H7 (cell line): ENCODE results near the gene F2RL3. TPM values are rescaled to one million over a fixed set of nuclear protein-coding genes. Genes with fewer than 3 reads are reported as not detected.

Source experiments
- DNase-seq: peaks from one replicate; pipeline ENCODE4 v3.0.0; 2012
- H3K27me3 ChIP-seq: 2 replicates; pipeline ENCODE4 v1.6.0; 2011; ENCODE audit warnings: mild to moderate bottlenecking, low read length; ENCODE audit not compliant: control insufficient read depth, insufficient read depth
- H3K36me3 ChIP-seq: replicated peaks from 2 replicates; pipeline ENCODE4 v1.5.1; 2011; ENCODE audit warnings: low read length; ENCODE audit not compliant: control insufficient read depth, insufficient read depth
- H3K4me3 ChIP-seq: 2 replicates; pipeline ENCODE4 v1.5.1; 2011; ENCODE audit warnings: low read depth, mild to moderate bottlenecking, control low read depth, low read length, moderate library complexity; ENCODE audit not compliant: insufficient read depth
- total RNA-seq: library from RNA; depleted of rRNA; stranded (reverse); fragments of >200 nt; shearing (Covaris generic); gene quantifications from 2 replicates; pipeline ENCODE4 v1.2.3, GENCODE V29; 2014

F2RL3 gene
- total RNA-seq, 1 experiment from 2014 or later = not detected

DNA sequence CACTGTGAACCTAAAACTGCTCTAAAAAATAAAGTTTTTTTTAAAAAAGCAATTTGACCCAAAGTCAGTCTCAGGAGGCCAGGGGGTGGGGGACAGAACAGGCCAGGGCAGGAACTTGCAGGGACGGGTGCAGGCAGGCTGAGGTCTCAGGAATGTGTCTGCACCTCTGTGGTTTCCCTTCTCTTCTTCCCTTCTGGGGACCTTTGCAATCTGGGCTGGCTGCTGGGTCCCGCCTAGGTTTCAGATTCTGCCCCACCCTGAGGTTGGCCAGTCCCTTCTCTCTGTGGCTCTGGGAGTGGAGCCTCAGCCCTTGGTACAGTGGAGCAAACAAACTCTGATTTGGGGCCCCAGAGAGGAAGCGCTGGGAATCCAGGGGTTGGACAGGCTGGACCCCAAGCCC, 5.3 kb upstream of the F2RL3 start:
- H3K36me3 ChIP-seq = peaks cover 6% of the 10 kb centered on the region
- H3K4me3 ChIP-seq = no peak overlapping the region
- H3K27me3 ChIP-seq = no peaks in the 10 kb centered on the region
- no peak for DNase-seq

DNA sequence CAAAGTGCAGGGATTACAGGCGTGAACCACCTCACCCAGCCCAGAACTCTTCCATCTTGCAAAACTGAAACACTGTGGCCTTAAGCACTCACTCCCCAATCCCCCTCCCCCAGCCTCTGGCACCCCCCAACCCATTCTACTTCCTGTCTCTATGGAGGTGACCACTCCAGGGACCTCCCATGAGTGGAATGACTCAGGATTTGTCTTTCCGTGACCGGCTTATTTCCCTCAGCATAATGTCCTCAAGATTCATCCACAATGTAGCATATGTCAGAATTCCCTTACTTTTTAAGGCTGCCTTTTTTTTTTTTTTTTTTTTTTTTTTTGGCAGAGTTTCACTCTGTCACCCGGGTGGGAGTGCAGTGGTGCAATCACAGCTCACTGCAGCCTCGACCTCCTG, 3.6 kb upstream of the F2RL3 start:
- no peaks in the 10 kb centered on the region for H3K27me3 ChIP-seq
- H3K36me3 ChIP-seq = no peaks in the 10 kb centered on the region
- no peak overlapping the region for H3K4me3 ChIP-seq
- DNase-seq = no peak

DNA sequence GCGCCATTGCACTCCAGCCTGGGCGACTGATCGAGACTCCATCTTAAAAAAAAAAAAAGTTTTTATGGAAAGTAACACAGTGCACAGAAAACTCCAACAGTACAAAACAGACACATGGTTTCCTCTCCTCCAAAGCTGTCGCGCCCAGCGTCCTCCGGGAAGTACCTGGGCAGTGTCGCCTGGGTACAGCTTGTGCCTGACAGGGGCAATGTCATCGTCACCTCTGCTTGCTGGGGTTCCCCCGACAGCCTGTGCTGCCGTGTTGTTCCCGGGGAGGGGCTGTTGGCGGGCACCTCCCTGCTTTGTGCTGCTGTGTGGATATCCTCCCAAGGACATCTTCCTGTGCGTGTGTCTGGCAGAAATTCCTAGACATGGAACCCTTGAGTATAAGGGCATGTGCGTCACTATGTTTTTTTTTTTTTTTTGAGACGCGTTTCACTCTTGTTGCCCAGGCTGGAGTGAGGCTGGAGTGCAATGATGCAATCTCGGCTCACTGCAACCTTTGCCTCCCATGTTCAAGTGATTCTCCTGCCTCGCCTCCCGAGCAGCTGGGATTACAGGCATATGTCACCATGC, 2.4 kb upstream of the F2RL3 start:
- DNase-seq = no peak
- H3K36me3 ChIP-seq = no peaks in the 10 kb centered on the region
- no peak overlapping the region for H3K4me3 ChIP-seq
- H3K27me3 ChIP-seq = no peaks in the 10 kb centered on the region

DNA sequence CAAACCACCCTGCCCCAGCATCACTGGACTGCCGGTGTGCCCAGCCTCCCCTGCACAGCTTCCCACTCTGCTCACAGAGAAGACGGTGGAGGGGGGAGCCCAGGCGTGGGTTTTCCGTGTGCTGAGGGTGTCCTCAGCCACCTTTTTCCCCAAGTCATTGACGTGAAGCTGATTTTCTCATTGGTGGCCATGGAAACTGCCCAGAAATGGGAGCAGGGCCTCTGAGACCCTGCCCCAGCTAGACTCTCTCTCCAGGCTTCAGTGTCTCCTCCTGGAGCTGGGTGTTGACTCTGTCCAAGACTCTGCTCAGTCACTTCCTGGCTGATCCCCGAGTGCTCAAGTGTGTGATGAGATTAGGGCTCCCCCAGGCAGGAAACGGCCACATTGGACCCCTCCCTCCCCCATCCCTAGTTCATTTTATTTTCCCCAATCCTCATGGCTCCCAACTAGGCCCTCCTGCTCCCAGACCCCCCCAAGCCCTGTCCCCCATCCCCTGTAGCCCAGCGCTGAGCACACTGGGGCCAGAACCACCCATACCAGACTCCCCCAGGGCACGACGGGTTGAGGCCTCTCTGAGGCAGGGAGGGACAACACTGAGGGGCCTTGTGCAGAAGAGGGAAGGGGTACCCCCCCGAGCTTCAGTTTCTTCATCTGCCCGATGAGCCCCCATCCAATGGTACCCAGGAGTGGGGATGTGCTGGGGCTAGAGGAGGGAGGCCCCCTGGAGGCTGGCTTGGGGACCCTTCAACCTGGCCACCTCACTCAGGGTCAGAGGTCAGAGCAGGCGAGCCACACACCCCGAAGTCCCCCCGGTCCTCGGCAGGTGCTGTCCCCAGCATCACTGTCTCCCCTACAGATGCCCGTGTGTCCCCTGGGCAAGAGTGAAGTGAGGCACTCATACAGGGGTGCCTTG, 1.2 kb upstream of the F2RL3 start:
- no peak for DNase-seq
- H3K36me3 ChIP-seq = no peaks in the 10 kb centered on the region
- no peaks in the 10 kb centered on the region for H3K27me3 ChIP-seq
- no peak overlapping the region for H3K4me3 ChIP-seq

DNA sequence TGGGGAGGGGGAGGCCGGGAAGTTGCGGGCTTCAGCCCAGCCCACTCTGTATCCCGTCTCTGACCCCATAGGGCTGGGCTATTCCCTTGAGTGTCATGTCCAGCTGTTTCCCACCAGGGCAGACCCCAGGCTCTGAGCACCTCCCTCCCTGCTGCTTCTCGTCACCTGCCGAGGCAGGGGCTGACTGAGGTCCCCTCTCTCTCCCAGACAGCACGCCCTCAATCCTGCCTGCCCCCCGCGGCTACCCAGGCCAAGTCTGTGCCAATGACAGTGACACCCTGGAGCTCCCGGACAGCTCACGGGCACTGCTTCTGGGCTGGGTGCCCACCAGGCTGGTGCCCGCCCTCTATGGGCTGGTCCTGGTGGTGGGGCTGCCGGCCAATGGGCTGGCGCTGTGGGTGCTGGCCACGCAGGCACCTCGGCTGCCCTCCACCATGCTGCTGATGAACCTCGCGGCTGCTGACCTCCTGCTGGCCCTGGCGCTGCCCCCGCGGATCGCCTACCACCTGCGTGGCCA, 625 bp downstream of the F2RL3 start:
- Histone ChIP-seq H3K27me3 (no peaks in the 10 kb centered on the region), H3K4me3 (no peak overlapping the region), H3K36me3 (no peaks in the 10 kb centered on the region)
- DNase-seq = no peak

DNA sequence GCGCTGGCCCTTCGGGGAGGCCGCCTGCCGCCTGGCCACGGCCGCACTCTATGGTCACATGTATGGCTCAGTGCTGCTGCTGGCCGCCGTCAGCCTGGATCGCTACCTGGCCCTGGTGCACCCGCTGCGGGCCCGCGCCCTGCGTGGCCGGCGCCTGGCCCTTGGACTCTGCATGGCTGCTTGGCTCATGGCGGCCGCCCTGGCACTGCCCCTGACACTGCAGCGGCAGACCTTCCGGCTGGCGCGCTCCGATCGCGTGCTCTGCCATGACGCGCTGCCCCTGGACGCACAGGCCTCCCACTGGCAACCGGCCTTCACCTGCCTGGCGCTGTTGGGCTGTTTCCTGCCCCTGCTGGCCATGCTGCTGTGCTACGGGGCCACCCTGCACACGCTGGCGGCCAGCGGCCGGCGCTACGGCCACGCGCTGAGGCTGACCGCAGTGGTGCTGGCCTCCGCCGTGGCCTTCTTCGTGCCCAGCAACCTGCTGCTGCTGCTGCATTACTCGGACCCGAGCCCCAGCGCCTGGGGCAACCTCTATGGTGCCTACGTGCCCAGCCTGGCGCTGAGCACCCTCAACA, 1.2 kb downstream of the F2RL3 start:
- Histone ChIP-seq H3K27me3 (no peaks in the 10 kb centered on the region), H3K4me3 (no peak overlapping the region), H3K36me3 (no peaks in the 10 kb centered on the region)
- DNase-seq = peak; percentile 75

DNA sequence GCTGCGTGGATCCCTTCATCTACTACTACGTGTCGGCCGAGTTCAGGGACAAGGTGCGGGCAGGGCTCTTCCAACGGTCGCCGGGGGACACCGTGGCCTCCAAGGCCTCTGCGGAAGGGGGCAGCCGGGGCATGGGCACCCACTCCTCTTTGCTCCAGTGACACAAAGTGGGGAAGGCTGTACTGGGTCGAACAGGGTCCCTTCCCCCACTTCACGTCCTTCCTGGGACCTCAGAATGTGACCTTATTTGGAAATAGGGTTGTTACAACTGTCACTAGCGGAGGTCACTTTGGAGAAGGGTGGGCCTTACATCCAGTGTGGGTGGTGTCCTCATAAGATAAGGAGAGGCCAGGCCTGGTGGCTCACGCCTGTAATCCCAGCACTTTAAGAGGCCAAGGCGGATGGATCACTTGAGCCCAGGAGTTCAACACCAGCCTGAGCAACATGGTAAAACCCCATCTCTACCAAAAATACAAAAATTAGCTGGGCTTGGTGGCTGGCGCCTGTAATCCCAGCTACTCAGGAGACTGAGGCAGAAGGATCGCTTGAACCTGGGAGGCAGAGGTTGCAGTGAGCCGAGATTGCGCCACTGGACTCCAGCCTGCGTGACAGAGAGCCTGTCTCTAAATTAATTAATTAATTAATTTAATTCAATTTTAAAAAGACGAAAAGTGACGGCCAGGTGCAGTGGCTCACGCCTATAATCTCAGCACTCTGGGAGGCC, 1.8 kb downstream of the F2RL3 start:
- H3K27me3 ChIP-seq = peaks cover 2% of the 10 kb centered on the region; the same call in 1 of the 2 replicates
- DNase-seq = no peak
- H3K36me3 ChIP-seq = no peaks in the 10 kb centered on the region
- H3K4me3 ChIP-seq = no peak overlapping the region

DNA sequence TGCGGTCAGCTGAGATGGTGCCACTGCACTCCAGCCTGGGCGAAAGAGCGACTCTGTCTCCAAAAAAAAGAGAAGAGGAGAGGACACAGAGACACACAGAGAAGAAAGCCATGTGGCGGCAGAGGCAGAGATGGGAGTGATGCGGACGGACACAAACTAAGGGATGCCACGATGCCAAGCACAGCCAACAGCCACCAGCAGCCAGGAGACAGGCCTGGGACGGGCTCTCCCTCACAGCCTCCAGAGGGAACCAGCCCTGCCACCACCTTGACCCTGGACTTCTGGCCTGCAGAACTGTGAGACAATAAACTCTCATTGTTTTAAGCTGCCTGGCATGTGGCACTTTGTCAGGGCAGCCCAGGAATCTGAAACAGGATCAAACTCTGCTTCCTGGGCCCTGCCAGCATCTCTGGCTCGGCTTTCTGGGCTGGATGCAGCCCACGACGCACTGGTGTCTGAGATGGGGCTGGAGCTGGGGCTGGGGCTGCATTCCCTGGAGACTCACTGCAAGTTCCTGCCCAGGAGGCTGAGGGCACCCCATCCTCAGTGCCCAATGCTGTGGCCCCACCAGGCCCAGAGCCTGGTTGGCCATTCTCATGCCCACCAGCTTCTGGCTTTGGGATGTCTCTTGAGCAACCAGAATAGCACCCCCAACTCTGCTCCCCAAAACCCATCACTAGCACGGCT, 3.0 kb downstream of the F2RL3 start:
- Histone ChIP-seq H3K36me3 (no peaks in the 10 kb centered on the region), H3K27me3 (peaks cover 4% of the 10 kb centered on the region; the same call in 1 of the 2 replicates), H3K4me3 (no peak overlapping the region)
- DNase-seq = no peak

DNA sequence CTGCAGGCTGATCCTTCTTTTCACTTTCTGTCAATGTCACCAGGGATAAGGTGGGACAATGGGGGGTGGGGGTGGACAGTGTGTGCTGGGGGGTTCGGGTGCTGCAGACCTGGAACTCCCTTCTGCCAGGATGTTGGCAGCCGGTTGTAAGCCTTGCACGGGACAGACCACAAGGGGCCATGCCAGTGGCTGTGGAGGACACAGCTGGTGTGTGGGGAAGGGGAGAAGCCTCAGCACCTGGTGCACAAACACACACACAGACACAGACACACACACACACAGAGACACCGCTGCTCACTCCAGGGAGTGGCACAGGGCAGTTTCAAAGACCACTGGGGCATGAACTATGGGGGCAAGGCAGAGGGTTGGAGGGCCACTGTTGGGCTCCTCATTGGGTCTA, 3.6 kb downstream of the F2RL3 start:
- no peak for DNase-seq
- H3K36me3 ChIP-seq = no peaks in the 10 kb centered on the region
- peaks cover 4% of the 10 kb centered on the region; the same call in 1 of the 2 replicates for H3K27me3 ChIP-seq
- H3K4me3 ChIP-seq = no peak overlapping the region

DNA sequence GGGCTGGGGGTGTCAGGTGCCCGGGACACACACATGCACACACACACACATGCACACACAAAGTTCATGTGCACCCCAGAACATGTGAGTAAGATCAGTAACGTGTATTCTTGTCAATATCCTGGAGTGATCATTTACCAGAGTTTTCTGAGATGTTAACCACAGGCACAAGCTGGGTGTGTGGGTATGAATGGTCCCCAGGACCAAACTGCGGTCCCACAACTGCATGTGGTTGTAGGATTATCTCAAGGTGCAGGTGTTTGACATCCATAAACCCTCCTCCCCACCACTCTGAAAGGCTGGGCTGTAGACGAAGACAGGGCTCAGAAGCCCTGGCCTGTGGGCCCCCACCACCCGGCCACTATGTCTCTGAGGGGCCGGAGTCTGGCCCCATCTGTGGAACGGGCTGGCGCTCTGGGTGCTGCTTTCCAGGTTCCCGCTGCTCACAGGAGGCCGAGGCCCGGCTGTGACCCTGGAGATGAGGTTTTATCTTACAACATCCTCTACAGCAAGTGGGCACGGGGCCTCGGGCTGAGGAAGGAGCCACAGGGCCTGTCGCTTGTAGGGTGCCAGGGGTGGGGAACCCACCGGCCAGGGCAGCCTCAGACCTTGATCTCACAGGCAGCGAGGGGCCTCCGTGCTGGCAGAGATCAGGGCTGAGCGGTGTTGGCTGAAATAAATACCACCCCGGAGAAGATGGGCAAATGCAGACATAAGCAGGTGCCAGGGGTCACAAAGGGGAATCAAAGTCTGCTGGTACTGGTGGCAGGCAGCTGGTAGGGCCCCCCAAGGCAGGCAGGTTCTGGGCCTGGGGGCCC, 4.3 kb downstream of the F2RL3 start:
- no peak for DNase-seq
- Histone ChIP-seq H3K36me3 (no peaks in the 10 kb centered on the region), H3K4me3 (no peak overlapping the region), H3K27me3 (peaks cover 9% of the 10 kb centered on the region)

DNA sequence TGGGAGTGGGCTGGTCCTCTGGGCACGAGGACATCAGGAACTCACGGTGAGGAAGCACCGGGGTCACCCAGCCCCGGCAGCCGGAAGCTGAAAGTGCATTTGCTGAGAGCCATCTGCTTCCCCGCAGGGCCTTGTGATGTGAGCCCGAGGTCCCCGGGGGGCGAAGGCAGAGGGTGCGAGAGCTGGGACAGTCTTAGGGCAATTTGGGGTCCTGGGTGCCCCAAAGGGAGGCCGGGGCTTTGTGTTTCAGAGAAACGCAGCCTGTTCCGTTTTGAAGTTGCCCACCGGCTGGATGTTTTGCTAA, 4.8 kb downstream of the F2RL3 start:
- Histone ChIP-seq H3K36me3 (no peaks in the 10 kb centered on the region), H3K27me3 (peaks cover 15% of the 10 kb centered on the region)
- DNase-seq = peak; percentile 72

DNA sequence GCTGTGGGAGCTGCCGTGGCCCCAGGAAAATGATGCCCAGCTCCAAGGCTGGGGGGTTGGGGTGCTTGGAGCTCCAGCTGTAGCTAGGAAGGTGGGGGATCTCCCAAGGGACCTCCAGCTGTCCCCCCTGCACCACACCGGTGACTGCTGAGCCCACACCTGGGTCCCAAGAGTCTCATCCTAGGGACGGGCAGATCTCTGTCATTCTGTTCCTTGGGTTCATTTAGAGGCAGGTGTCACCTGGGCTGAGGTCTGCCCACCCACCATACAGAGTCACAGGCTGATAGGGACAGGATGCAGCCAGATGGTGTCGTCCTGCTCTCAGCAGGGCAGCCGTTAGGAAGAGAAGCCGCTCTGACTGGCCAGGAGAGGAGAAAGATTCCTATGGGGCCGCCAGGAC, 5.3 kb downstream of the F2RL3 start:
- H3K4me3 ChIP-seq = no peak overlapping the region

More for the DNA sequence above, 4.8 kb downstream of the F2RL3 start:
- H3K4me3 ChIP-seq = no peak overlapping the region

DNA sequence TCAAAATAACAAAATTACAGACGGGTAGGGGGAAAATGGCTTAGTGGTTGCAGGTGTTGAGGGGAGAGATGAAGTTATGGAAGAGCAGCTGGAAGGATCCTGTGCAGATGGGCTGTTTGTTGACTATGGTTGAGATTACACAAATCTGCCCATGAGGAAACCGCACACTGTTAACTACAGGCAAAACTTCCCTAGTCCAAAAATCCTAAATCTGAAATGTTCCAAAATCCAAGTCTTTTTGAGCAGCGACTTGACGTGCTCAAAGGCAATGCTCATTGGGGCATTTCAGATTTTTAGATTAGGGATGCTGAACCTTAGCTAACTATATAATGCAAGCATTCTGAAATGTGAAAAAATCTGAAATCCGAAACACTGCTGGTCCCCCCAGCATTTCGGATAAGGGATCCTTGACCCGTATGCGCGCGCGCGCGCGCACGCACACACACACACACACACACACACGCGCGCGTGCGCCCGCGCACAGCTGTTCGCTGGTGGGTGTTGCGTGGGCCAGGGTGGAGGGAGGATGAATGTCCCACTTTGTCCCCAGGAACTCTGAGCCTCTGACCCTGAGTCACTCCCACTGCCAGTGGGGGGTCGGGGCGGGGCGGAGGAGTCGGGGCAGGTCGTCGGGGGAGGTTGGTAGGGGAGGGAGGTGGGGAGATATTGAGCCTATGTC, 6.8 kb downstream of the F2RL3 start:
- Histone ChIP-seq H3K4me3 (peak overlapping the region; percentile 53), H3K27me3 (peaks cover 19% of the 10 kb centered on the region), H3K36me3 (no peaks in the 10 kb centered on the region)
- peak; percentile 90 for DNase-seq

More for the DNA sequence above, 5.3 kb downstream of the F2RL3 start:
- Histone ChIP-seq H3K36me3 (no peaks in the 10 kb centered on the region), H3K27me3 (peaks cover 16% of the 10 kb centered on the region)
- no peak for DNase-seq
